ENCODE results near the gene TBC1D22A.

- TF ChIP-seq REST (IDR thresholded peaks at IDR 0.05; ENCODE audit: low read depth) (no peak), CTCF (IDR thresholded peaks at IDR 0.05 in 2 of 3, conservative IDR thresholded peaks at IDR 0.05 in 1 of 3; ENCODE audit: borderline replicate concordance in 1 of 3, insufficient read depth in 1 of 3, low read depth in 2 of 3, low read length in 2 of 3) (no peak), POLR2A (IDR thresholded peaks at IDR 0.05; ENCODE audit: borderline replicate concordance, extremely low read depth, insufficient read depth, insufficient read length) (no peak), SP1 (IDR thresholded peaks at IDR 0.05; ENCODE audit: low read depth) (no peak)
These were observed 213.7 kb downstream of the TBC1D22A start for GRCh38 chr22:46976143-46976542.
